H9 (cell line): ENCODE results near the gene CMTM7. TPM values are rescaled to one million over a fixed set of nuclear protein-coding genes. Genes with fewer than 3 reads are reported as not detected.

ENCODE experiments used
- DNase-seq: peaks from one replicate; pipeline ENCODE4 v3.0.0-alpha.2; 2017
- H2AFZ ChIP-seq: one replicate; pipeline ENCODE4 v1.6.1; 2013; ENCODE audit warnings: mild to moderate bottlenecking, low read length, control low read depth, moderate library complexity
- H2AK5ac ChIP-seq: 2 replicates; pipeline ENCODE4 v1.6.1; 2013; ENCODE audit warnings: low read length, control low read depth, mixed read lengths; ENCODE audit not compliant: insufficient read length
- H2BK120ac ChIP-seq: one replicate; pipeline ENCODE4 v1.6.1; 2013; ENCODE audit warnings: low read depth, mild to moderate bottlenecking, low read length, control low read depth, inconsistent platforms; ENCODE audit not compliant: poor library complexity, severe bottlenecking
- H2BK12ac ChIP-seq: 2 replicates; pipeline ENCODE4 v1.6.1; 2013; ENCODE audit warnings: low read length, control low read depth, mixed read lengths, low read depth; ENCODE audit not compliant: insufficient read length
- H2BK15ac ChIP-seq: 2 replicates; pipeline ENCODE4 v1.6.1; 2013; ENCODE audit warnings: low read depth, low read length, control low read depth
- H2BK20ac ChIP-seq: one replicate; pipeline ENCODE4 v1.6.1; 2013; ENCODE audit warnings: low read depth, mild to moderate bottlenecking, low read length, control low read depth, inconsistent platforms; ENCODE audit not compliant: poor library complexity, severe bottlenecking
- H2BK5ac ChIP-seq: 2 replicates; pipeline ENCODE4 v1.6.1; 2013; ENCODE audit warnings: low read length, control low read depth, mixed read lengths; ENCODE audit not compliant: insufficient read length
- H3K14ac ChIP-seq: 2 replicates; pipeline ENCODE4 v1.6.1; 2013; ENCODE audit warnings: low read length, control low read depth; ENCODE audit not compliant: insufficient read depth
- H3K18ac ChIP-seq: 2 replicates; pipeline ENCODE4 v1.6.1; 2013; ENCODE audit warnings: low read depth, mild to moderate bottlenecking, mixed read lengths, low read length, control low read depth; ENCODE audit not compliant: insufficient read length
- H3K23ac ChIP-seq: 2 replicates; pipeline ENCODE4 v1.6.1; 2013; ENCODE audit warnings: low read length, control low read depth, mixed read lengths, low read depth; ENCODE audit not compliant: insufficient read length
- H3K23me2 ChIP-seq: 2 replicates; pipeline ENCODE4 v1.6.1; 2013; ENCODE audit warnings: low read depth, mild to moderate bottlenecking, mixed read lengths, low read length, control low read depth; ENCODE audit not compliant: insufficient read length, poor library complexity, severe bottlenecking
- H3K27ac ChIP-seq: 2 replicates; pipeline ENCODE4 v1.5.1; 2013; ENCODE audit warnings: low read length, control low read depth, mixed read lengths, low read depth; ENCODE audit not compliant: insufficient read length
- H3K27me3 ChIP-seq: 2 replicates; pipeline ENCODE4 v1.6.1; 2013; ENCODE audit warnings: low read length, control low read depth, inconsistent platforms; ENCODE audit not compliant: insufficient read depth
- H3K4ac ChIP-seq: 2 replicates; pipeline ENCODE4 v1.6.1; 2013; ENCODE audit warnings: low read depth, mild to moderate bottlenecking, control low read depth, inconsistent platforms, low read length, moderate library complexity
- H3K4me1 ChIP-seq: 2 replicates; pipeline ENCODE4 v1.6.1; 2013; ENCODE audit warnings: low read length, control low read depth, inconsistent platforms; ENCODE audit not compliant: insufficient read depth
- H3K4me2 ChIP-seq: 2 replicates; pipeline ENCODE4 v1.6.1; 2013; ENCODE audit warnings: low read length, control low read depth, mixed read lengths; ENCODE audit not compliant: insufficient read length, insufficient read depth
- H3K56ac ChIP-seq: 2 replicates; pipeline ENCODE4 v1.6.1; 2013; ENCODE audit warnings: low read depth, mild to moderate bottlenecking, mixed read lengths, low read length, control low read depth; ENCODE audit not compliant: insufficient read length
- H3K79me1 ChIP-seq: 2 replicates; pipeline ENCODE4 v1.6.1; 2013; ENCODE audit warnings: low read depth, mild to moderate bottlenecking, moderate library complexity, low read length, control low read depth, inconsistent platforms; ENCODE audit not compliant: insufficient read depth, poor library complexity, severe bottlenecking
- H3K79me2 ChIP-seq: 2 replicates; pipeline ENCODE4 v1.6.1; 2013; ENCODE audit warnings: low read length, control low read depth, inconsistent platforms; ENCODE audit not compliant: insufficient read depth
- H3K9ac ChIP-seq: 2 replicates; pipeline ENCODE4 v1.6.1; 2013; ENCODE audit warnings: low read length, control low read depth, mixed read lengths; ENCODE audit not compliant: insufficient read length; ENCODE audit errors: extremely low read depth
- H3K9me3 ChIP-seq: one replicate; pipeline ENCODE4 v1.6.1; 2013; ENCODE audit warnings: low read depth, low read length, inconsistent platforms; ENCODE audit not compliant: control insufficient read depth
- H3T11ph ChIP-seq: one replicate; pipeline ENCODE4 v1.6.1; 2013; ENCODE audit warnings: mild to moderate bottlenecking, low read length, control low read depth, inconsistent platforms
- H4K20me1 ChIP-seq: one replicate; pipeline ENCODE4 v1.6.1; 2013; ENCODE audit not compliant: control insufficient read depth, insufficient read length, insufficient read depth
- H4K5ac ChIP-seq: 2 replicates; pipeline ENCODE4 v1.6.1; 2013; ENCODE audit warnings: low read depth, mild to moderate bottlenecking, mixed read lengths, low read length, control low read depth; ENCODE audit not compliant: insufficient read length
- H4K8ac ChIP-seq: replicated peaks from 2 replicates; pipeline ENCODE4 v1.6.1; 2013; ENCODE audit warnings: low read length, control low read depth, mixed read lengths, low read depth; ENCODE audit not compliant: insufficient read length
- H4K91ac ChIP-seq: 2 replicates; pipeline ENCODE4 v1.6.1; 2013; ENCODE audit warnings: low read depth, mild to moderate bottlenecking, moderate library complexity, mixed read lengths, low read length, control low read depth; ENCODE audit not compliant: insufficient read length
- H3K27ac Mint-ChIP-seq, 3 experiments: 2 replicates in 2 of 3; 3 replicates in 1 of 3; pipeline ENCODE4 v1.8.0; 2020 to 2021; ENCODE audit warnings: mixed read lengths in 3 of 3, mild to moderate bottlenecking in 1 of 3, moderate library complexity in 1 of 3
- H3K27me3 Mint-ChIP-seq: 2 replicates; pipeline ENCODE4 v1.8.0; 2021; ENCODE audit warnings: low read depth, mild to moderate bottlenecking, moderate library complexity, mixed read lengths
- H3K36me3 Mint-ChIP-seq, 3 experiments: 2 replicates in 2 of 3; 3 replicates in 1 of 3; pipeline ENCODE4 v1.8.0; 2020 to 2021; ENCODE audit warnings: low read depth in 3 of 3, mixed read lengths in 3 of 3; ENCODE audit not compliant: insufficient read depth in 1 of 3
- H3K4me1 Mint-ChIP-seq, 2 experiments: 2 replicates each; pipeline ENCODE4 v1.8.0; 2020; ENCODE audit warnings: mixed read lengths in 2 of 2
- H3K4me3 Mint-ChIP-seq, 2 experiments: 2 replicates in 1 of 2; 3 replicates in 1 of 2; pipeline ENCODE4 v1.8.0; 2020 to 2021; ENCODE audit warnings: mild to moderate bottlenecking in 2 of 2, mixed read lengths in 2 of 2, moderate library complexity in 1 of 2
- H3K9me3 Mint-ChIP-seq, 2 experiments: 2 replicates in 1 of 2; 3 replicates in 1 of 2; pipeline ENCODE4 v1.8.0; 2020; ENCODE audit warnings: mild to moderate bottlenecking in 2 of 2, mixed read lengths in 2 of 2, moderate library complexity in 1 of 2
- WGBS: extraction: QIAGEN DNeasy Blood & Tissue Kit; methylation state at CpG from one replicate; pipeline ENCODE4 v1.1.7; 2013; ENCODE audit warnings: missing lambda C conversion rate, low lambda C conversion rate, mixed read lengths; ENCODE audit not compliant: insufficient read length; ENCODE audit errors: extremely low coverage; 5-methylcytosine and 5-hydroxymethylcytosine counted together
- total RNA-seq: library from RNA; stranded (reverse); gene quantifications from 2 replicates; pipeline ENCODE4 v1.2.1, GENCODE V29; 2021
- TF ChIP-seq, protein P1 (sequence below): fragments of 200-600 bp; sonication (generic); conservative IDR thresholded peaks from 3 replicates; pipeline ENCODE4 v1.8.0; 2021; ENCODE audit warnings: antibody characterized with exemption, mild to moderate bottlenecking

The CMTM7 gene
- total RNA-seq, 1 experiment from 2014 or later = 23.9 TPM

DNA sequence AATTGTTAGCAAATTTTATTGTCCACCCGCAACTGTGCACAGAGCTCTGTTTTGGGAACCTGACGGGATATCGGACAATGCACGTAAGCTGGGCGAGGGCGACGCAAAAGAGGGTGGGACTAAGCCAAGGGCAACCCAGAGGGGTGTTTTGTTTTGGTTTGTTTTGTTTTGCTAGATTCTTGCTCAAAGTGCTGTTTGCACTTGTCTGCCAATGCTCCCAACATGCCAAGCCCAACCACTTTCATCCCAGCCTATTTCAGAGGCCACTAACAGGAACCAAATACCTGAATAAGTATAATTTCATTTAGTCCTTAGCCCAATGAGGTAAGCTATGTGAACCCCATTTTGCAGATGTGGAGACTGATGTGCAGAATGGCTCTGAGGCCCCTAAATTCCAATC lies 9.7 kb upstream of the CMTM7 start:
- Histone ChIP-seq H3K4me2 (no peak overlapping the region), H3K9me3 (no peaks in the 10 kb centered on the region), H3K56ac (no peak overlapping the region), H2BK120ac (no peak overlapping the region), H3T11ph (no peak overlapping the region), H2AFZ (no peak overlapping the region), H3K14ac (no peak overlapping the region), H2BK12ac (no peak overlapping the region), H2AK5ac (no peak overlapping the region), H3K27ac (no peak overlapping the region), H3K4ac (no peak overlapping the region), H3K9ac (no peak overlapping the region), H3K79me1 (no peaks in the 10 kb centered on the region), H4K91ac (no peak overlapping the region), H4K20me1 (no peaks in the 10 kb centered on the region), H3K27me3 (no peaks in the 10 kb centered on the region), H3K23me2 (no peaks in the 10 kb centered on the region), H2BK5ac (no peak overlapping the region), H2BK15ac (no peak overlapping the region), H4K8ac (no peak overlapping the region), H3K18ac (no peak overlapping the region), H3K23ac (no peak overlapping the region), H4K5ac (no peak overlapping the region), H3K79me2 (no peaks in the 10 kb centered on the region), H3K4me1 (no peaks in the 10 kb centered on the region), H2BK20ac (no peak overlapping the region)
- TF ChIP-seq, protein P1, sequence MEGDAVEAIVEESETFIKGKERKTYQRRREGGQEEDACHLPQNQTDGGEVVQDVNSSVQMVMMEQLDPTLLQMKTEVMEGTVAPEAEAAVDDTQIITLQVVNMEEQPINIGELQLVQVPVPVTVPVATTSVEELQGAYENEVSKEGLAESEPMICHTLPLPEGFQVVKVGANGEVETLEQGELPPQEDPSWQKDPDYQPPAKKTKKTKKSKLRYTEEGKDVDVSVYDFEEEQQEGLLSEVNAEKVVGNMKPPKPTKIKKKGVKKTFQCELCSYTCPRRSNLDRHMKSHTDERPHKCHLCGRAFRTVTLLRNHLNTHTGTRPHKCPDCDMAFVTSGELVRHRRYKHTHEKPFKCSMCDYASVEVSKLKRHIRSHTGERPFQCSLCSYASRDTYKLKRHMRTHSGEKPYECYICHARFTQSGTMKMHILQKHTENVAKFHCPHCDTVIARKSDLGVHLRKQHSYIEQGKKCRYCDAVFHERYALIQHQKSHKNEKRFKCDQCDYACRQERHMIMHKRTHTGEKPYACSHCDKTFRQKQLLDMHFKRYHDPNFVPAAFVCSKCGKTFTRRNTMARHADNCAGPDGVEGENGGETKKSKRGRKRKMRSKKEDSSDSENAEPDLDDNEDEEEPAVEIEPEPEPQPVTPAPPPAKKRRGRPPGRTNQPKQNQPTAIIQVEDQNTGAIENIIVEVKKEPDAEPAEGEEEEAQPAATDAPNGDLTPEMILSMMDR = no peak
- H3K36me3 Mint-ChIP-seq = no peaks in the 10 kb centered on the region
- DNase-seq = no peak
- peaks cover 3% of the 10 kb centered on the region; the same call in 1 of the 2 replicates for H3K27me3 Mint-ChIP-seq
- no peak overlapping the region for H3K27ac Mint-ChIP-seq
- peaks cover 15 to 22% of the 10 kb centered on the region in 2 experiments for H3K4me1 Mint-ChIP-seq
- WGBS = no CpG with 5 or more reads among the region's 7 CpGs
- H3K9me3 Mint-ChIP-seq = no peaks in the 10 kb centered on the region
- no peak overlapping the region for H3K4me3 Mint-ChIP-seq
